Liver (tissue), 9 donors: ENCODE data around the gene BMP8A. TPM values are rescaled to one million over a fixed set of nuclear protein-coding genes. Genes with fewer than 3 reads are reported as not detected.

ENCODE experiments used
- DNase-seq: peaks from one replicate; pipeline ENCODE4 v3.0.0-alpha.2; 2017; ENCODE audit warnings: low spot score
- H3K27ac ChIP-seq, 2 donors: one replicate each; pipeline ENCODE4 v1.7.0; 2013; ENCODE audit warnings: inconsistent platforms in 2 of 2, low read length in 2 of 2, control low read depth in 1 of 2, low read depth in 1 of 2, mild to moderate bottlenecking in 1 of 2
- H3K27me3 ChIP-seq, 4 donors: one replicate each; pipeline versions ENCODE4 v1.6.1 to v1.7.0; 2013; ENCODE audit warnings: low read length in 3 of 4, inconsistent platforms in 1 of 4, mild to moderate bottlenecking in 1 of 4, moderate library complexity in 1 of 4; ENCODE audit not compliant: control insufficient read depth in 4 of 4, insufficient read depth in 4 of 4
- H3K36me3 ChIP-seq, 4 donors: one replicate each; pipeline versions ENCODE4 v1.6.1 to v1.7.0; 2013; ENCODE audit warnings: low read length in 3 of 4, mild to moderate bottlenecking in 3 of 4, low read depth in 1 of 4, moderate library complexity in 1 of 4; ENCODE audit not compliant: control insufficient read depth in 4 of 4, insufficient read depth in 3 of 4
- H3K4me1 ChIP-seq, 4 donors: one replicate each; pipeline versions ENCODE4 v1.6.1 to v1.7.0; 2013; ENCODE audit warnings: low read length in 3 of 4, mild to moderate bottlenecking in 3 of 4, moderate library complexity in 1 of 4; ENCODE audit not compliant: control insufficient read depth in 4 of 4, insufficient read depth in 4 of 4
- H3K4me3 ChIP-seq, 3 donors: one replicate each; pipeline versions ENCODE4 v1.6.1 to v1.7.0; 2013; ENCODE audit warnings: low read length in 3 of 3, control low read depth in 1 of 3, low read depth in 1 of 3, mild to moderate bottlenecking in 1 of 3
- H3K9ac ChIP-seq, 2 donors: one replicate each; pipeline ENCODE4 v1.7.0; 2013; ENCODE audit warnings: low read length in 2 of 2, mild to moderate bottlenecking in 2 of 2, moderate library complexity in 2 of 2, control low read depth in 1 of 2, low read depth in 1 of 2
- H3K9me3 ChIP-seq, 4 donors: one replicate each; pipeline versions ENCODE4 v1.6.1 to v1.7.0; 2013; ENCODE audit warnings: low read length in 3 of 4; ENCODE audit not compliant: control insufficient read depth in 4 of 4
- ATF3 ChIP-seq: IDR thresholded peaks from 2 replicates; pipeline ENCODE4 v1.6.1; 2016; ENCODE audit warnings: antibody characterized with exemption
- CTCF ChIP-seq: fragments of 150-350 bp; IDR thresholded peaks from 2 replicates; pipeline ENCODE4 v1.5.1; 2017; ENCODE audit warnings: improper control_type of control experiment, low read depth, low read length; ENCODE audit not compliant: missing input control
- EGR1 ChIP-seq, 2 donors: IDR thresholded peaks; 2 replicates each; pipeline ENCODE4 v1.6.1; 2016 to 2018; ENCODE audit warnings: antibody characterized with exemption in 2 of 2, low read depth in 2 of 2
- FOXA2 ChIP-seq: IDR thresholded peaks from 2 replicates; pipeline ENCODE4 v1.6.1; 2016; ENCODE audit warnings: antibody characterized with exemption
- GABPA ChIP-seq, 2 donors: IDR thresholded peaks in 1 of 2; conservative IDR thresholded peaks in 1 of 2; 2 replicates each; pipeline ENCODE4 v1.6.1; 2016; ENCODE audit warnings: antibody characterized with exemption in 2 of 2, mild to moderate bottlenecking in 1 of 2, moderate library complexity in 1 of 2
- HNF4A ChIP-seq, 2 donors: conservative IDR thresholded peaks; 2 replicates each; pipeline ENCODE4 v1.6.1; 2016; ENCODE audit warnings: antibody characterized with exemption in 2 of 2, mild to moderate bottlenecking in 2 of 2
- HNF4G ChIP-seq: IDR thresholded peaks from 2 replicates; pipeline ENCODE4 v1.6.1; 2016; ENCODE audit warnings: antibody characterized with exemption
- JUND ChIP-seq, 2 donors: IDR thresholded peaks; 2 replicates each; pipeline ENCODE4 v1.6.1; 2016; ENCODE audit warnings: antibody characterized with exemption in 2 of 2
- MAX ChIP-seq: IDR thresholded peaks from 2 replicates; pipeline ENCODE4 v1.6.1; 2016; ENCODE audit warnings: antibody characterized with exemption
- NR2F2 ChIP-seq: IDR thresholded peaks from 2 replicates; pipeline ENCODE4 v1.6.1; 2016; ENCODE audit warnings: antibody characterized with exemption
- RAD21 ChIP-seq, 2 donors: IDR thresholded peaks; 2 replicates each; pipeline ENCODE4 v1.6.1; 2016; ENCODE audit warnings: antibody characterized with exemption in 2 of 2, mild to moderate bottlenecking in 2 of 2
- REST ChIP-seq: IDR thresholded peaks from 2 replicates; pipeline ENCODE4 v1.6.1; 2016; ENCODE audit warnings: antibody characterized with exemption, mild to moderate bottlenecking
- RXRA ChIP-seq, 2 donors: IDR thresholded peaks; 2 replicates each; pipeline ENCODE4 v1.6.1; 2017 to 2018; ENCODE audit warnings: antibody characterized with exemption in 2 of 2, mild to moderate bottlenecking in 1 of 2
- SP1 ChIP-seq: IDR thresholded peaks from 2 replicates; pipeline ENCODE4 v1.6.1; 2018; ENCODE audit warnings: antibody characterized with exemption, mild to moderate bottlenecking
- TAF1 ChIP-seq: conservative IDR thresholded peaks from 2 replicates; pipeline ENCODE4 v1.6.1; 2016; ENCODE audit warnings: antibody characterized with exemption, mild to moderate bottlenecking
- ZBTB33 ChIP-seq: IDR thresholded peaks from 2 replicates; pipeline ENCODE4 v1.6.1; 2016; ENCODE audit warnings: antibody characterized with exemption
- WGBS: extraction: QIAGEN DNeasy Blood & Tissue Kit; methylation state at CpG from one replicate; pipeline ENCODE4 v1.1.7; 2013; 5-methylcytosine and 5-hydroxymethylcytosine counted together
- polyA plus RNA-seq, 2 donors: library from polyadenylated mRNA; stranded (reverse) in 1 of 2; unstranded in 1 of 2; fragments of 200-250 nt in 1 of 2; fragments of >200 nt in 1 of 2; fragmentation: Nextera tagmentation in 1 of 2; extraction: Ambion mirVana in 1 of 2; gene quantifications; one replicate each; pipeline versions ENCODE4 v1.2.1 to v1.2.3, GENCODE V29; 2013 to 2015
- total RNA-seq, 2 donors: library from RNA; depleted of rRNA; stranded (reverse); fragments of >200 nt; gene quantifications; one replicate each; pipeline ENCODE4 v1.2.3, GENCODE V29; 2014
- donor health status: healthy.
- donor health status: healthy.
- donor health status: healthy.
- donor health status: healthy.
- donor health status: healthy.

BMP8A gene
- total and polyA plus RNA-seq, 4 donors, result not detected

- H3K9ac ChIP-seq, result no peak overlapping the region
- H3K27me3 ChIP-seq, result no peaks in the 10 kb centered on the region
- no peak overlapping the region for H3K4me3 ChIP-seq
- H3K27ac ChIP-seq, result no peak overlapping the region
- TF ChIP-seq SP1, result no peak
- no peak for TF ChIP-seq ATF3
- no peak for TF ChIP-seq HNF4A (conservative IDR thresholded peaks at IDR 0.05)
- no peak for TF ChIP-seq GABPA (IDR thresholded peaks at IDR 0.05 in 1 of 2, conservative IDR thresholded peaks at IDR 0.05 in 1 of 2)
- no peak for TF ChIP-seq JUND (IDR thresholded peaks at IDR 0.05)
- TF ChIP-seq TAF1, result no peak
- TF ChIP-seq FOXA2, result no peak
- TF ChIP-seq HNF4G, result no peak
- TF ChIP-seq MAX, result no peak
- TF ChIP-seq CTCF, result no peak
- H3K4me1 ChIP-seq, result peaks cover 0 to 2% (median 0%) of the 10 kb centered on the region in 4 donors
- DNase-seq, result no peak
- H3K36me3 ChIP-seq, result no peaks in the 10 kb centered on the region
- no peaks in the 10 kb centered on the region for H3K9me3 ChIP-seq
- 90% methylated on average over 4 of the region's 4 CpGs for WGBS
Observed at GRCh38 chr1:39500862-39501389, 9.5 kb downstream of the BMP8A start.

GRCh38 chr1:39501666-39502065 lies 10.2 kb downstream of the BMP8A start:
- 84% methylated on average over 5 of the region's 5 CpGs for WGBS

More at GRCh38 chr1:39501666-39502065, 10.2 kb downstream of the BMP8A start:
- H3K27me3 ChIP-seq, result no peaks in the 10 kb centered on the region
- H3K36me3 ChIP-seq, result no peaks in the 10 kb centered on the region
- no peak for DNase-seq
- no peak overlapping the region for H3K4me3 ChIP-seq
- H3K4me1 ChIP-seq, result peaks cover 0 to 2% (median 0%) of the 10 kb centered on the region in 4 donors
- H3K9me3 ChIP-seq, result no peaks in the 10 kb centered on the region
- no peak overlapping the region for H3K9ac ChIP-seq
- H3K27ac ChIP-seq, result no peak overlapping the region
- no peak for TF ChIP-seq NR2F2
- TF ChIP-seq GABPA (IDR thresholded peaks at IDR 0.05 in 1 of 2, conservative IDR thresholded peaks at IDR 0.05 in 1 of 2), result no peak
- TF ChIP-seq HNF4G, result no peak
- TF ChIP-seq RXRA (IDR thresholded peaks at IDR 0.05), result no peak
- no peak for TF ChIP-seq ZBTB33
- TF ChIP-seq CTCF, result no peak
- no peak for TF ChIP-seq RAD21 (IDR thresholded peaks at IDR 0.05)
- TF ChIP-seq SP1, result no peak
- no peak for TF ChIP-seq HNF4A (conservative IDR thresholded peaks at IDR 0.05)
- TF ChIP-seq EGR1 (IDR thresholded peaks at IDR 0.05; ENCODE audit: low read depth in 2 of 2), result no peak
- TF ChIP-seq JUND (IDR thresholded peaks at IDR 0.05), result no peak
- TF ChIP-seq MAX, result no peak
- TF ChIP-seq REST, result no peak
- TF ChIP-seq ATF3, result no peak
